Posterior cingulate gyrus (tissue), 11 donors: ENCODE results near the gene WDR90.

Source experiments
- DNase-seq, 10 donors: peaks; one replicate each; pipeline versions ENCODE4 v3.0.0 to v3.0.0-alpha.2; 2020 to 2021; ENCODE audit warnings: mixed read lengths in 3 of 10
- intact Hi-C: fragments of 100-400 bp; cut with DNase I; formaldehyde crosslinking; loops from one replicate; pipeline ENCODE4 v1.15.1; 2023

The WDR90 gene

DNA sequence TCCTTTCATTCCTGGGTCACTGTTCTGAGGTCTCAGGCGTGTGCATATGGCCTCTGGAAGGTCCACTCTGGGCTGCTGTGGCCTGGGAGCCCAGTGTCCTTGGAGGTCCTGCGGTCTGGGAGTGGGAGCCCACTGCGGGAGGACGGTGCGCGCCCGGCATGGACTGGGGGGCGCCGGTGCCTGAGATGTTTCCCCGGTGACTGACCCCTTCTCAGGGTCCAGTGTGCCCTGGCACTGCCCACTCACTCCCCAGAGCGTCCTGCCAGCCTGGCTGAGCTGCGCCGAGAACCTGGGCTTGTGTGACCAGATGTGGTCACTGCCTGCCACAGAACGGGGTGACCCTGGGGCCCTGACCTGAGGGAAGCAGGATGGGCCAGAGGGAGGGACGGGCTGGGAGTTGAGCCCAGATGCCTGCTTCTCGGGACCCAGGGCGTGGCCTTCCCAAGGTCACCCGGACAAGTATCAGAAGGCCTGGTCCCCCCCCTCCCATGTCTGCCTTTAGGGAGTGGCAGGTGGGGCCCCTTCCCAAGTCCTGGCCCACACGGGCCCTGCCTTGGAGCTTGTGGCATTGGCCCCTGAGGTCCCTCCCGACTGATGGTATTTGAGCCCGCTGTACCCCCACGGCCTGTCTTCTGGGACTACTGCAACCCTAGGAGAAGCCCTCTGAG, 25.2 kb downstream of the WDR90 start:
- intact Hi-C loops, result no loop called here
- no peak for DNase-seq

DNA sequence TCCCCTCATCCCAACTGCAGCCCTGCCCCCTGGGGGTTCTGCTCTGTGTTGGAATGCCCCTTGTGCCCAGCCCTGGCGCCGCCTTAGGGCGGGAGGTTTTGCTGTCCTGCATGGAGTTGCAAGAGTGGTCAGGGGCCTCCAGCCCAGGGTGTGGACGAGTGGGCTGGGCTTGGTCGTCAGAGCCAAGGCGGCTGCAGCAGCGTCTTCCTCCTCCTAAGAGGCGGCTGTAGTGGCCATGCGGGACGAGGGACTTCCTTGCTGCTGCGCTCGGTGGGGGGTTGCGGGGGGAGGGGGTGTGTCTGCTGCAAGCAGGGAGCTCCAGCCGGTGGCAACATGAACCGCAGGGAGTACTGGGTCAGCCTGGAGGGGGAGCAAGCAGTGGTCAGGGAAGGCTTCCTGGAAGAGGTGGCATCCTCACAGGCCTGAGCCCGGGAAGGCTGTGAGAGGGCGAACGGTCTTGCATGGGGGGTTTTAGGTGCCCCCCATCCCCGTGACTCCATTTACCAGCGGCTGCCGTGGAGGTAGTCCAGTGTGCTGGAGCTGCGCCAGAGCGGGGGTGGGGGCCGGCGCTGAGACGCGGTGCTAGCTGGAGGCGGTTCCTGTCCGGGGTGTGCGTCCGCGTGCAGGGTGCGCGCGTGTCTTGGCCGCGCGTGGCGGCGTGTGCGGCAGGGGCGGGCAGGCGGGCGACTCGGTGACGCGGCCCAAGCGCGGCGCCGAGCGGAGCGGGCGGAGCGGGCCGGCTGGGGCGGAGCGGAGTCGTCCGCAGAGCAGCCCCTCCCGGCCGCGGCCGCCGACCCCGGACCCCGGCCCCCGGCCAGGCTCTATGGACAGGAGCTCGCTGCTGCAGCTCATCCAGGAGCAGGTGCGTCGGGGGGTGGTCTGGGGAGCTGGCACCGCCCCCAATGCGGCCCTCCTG, 26.1 kb downstream of the WDR90 start, which contains the start of gene RHBDL1:
TSS of gene RHBDL1 (plus strand) at position 704 of the 916 bp plus-strand sequence. CDS start at position 824, 120 bp downstream.
- peak in 9 of 10 donors; percentile 45 to 94 (median 60) for DNase-seq
- intact Hi-C loops, result no loop called here

DNA sequence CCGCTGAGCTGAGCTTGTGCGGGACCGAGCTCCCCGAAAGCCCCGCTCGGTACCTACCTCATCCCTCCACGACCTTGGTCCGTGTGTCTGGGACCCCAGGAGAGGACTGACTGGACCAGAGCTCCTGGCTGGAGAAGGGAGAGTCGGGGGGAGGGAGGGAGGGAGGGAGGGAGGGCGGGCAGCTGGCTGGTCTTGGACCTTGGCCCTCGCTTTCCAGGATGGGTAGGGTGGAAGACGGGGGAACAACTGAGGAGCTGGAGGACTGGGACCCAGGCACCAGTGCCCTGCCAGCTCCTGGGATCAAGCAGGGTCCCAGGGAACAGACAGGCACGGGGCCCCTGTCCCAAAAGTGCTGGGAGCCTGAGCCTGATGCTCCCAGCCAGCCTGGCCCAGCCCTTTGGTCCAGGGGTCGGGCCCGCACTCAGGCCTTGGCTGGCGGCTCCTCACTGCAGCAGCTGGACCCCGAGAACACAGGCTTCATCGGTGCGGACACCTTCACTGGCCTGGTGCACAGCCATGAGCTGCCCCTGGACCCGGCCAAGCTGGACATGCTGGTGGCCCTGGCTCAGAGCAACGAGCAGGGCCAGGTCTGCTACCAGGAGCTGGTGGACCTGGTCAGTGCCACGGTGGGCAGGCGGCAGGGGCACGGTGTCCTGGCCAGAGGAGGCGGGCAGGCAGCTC, 26.9 kb downstream of the WDR90 start:
- no peak for DNase-seq
- intact Hi-C loops, result no loop called here

DNA sequence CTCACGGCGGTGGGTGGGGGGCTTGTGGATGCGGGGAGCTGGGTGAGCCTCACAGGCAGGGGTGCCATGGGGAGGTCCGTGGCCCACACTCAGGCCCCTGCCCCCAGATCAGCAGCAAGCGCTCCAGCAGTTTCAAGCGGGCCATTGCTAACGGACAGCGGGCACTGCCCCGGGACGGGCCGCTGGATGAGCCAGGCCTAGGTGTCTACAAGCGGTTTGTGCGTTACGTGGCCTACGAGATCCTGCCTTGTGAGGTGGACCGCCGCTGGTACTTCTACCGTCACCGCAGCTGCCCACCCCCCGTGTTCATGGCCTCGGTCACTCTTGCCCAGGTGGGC, 27.4 kb downstream of the WDR90 start:
- intact Hi-C loops, result no loop called here
- DNase-seq, result no peak

DNA sequence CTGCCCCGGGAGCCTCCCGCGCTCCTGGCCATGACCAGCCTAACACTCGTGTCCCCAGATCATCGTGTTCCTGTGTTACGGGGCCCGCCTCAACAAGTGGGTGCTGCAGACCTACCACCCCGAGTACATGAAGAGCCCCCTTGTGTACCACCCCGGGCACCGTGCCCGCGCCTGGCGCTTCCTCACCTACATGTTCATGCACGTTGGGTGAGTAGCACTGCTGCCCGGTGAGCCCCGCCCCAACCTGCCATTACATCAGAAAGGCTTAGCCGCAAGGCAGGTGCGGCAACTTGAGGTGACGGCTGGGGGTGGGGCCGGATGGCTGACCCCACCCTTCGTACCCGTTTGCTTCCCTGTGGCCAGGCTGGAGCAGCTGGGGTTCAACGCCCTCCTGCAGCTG, 27.7 kb downstream of the WDR90 start:
- peak in 1 of 10 donors; percentile 69 for DNase-seq
- intact Hi-C loops, result no loop called here

DNA sequence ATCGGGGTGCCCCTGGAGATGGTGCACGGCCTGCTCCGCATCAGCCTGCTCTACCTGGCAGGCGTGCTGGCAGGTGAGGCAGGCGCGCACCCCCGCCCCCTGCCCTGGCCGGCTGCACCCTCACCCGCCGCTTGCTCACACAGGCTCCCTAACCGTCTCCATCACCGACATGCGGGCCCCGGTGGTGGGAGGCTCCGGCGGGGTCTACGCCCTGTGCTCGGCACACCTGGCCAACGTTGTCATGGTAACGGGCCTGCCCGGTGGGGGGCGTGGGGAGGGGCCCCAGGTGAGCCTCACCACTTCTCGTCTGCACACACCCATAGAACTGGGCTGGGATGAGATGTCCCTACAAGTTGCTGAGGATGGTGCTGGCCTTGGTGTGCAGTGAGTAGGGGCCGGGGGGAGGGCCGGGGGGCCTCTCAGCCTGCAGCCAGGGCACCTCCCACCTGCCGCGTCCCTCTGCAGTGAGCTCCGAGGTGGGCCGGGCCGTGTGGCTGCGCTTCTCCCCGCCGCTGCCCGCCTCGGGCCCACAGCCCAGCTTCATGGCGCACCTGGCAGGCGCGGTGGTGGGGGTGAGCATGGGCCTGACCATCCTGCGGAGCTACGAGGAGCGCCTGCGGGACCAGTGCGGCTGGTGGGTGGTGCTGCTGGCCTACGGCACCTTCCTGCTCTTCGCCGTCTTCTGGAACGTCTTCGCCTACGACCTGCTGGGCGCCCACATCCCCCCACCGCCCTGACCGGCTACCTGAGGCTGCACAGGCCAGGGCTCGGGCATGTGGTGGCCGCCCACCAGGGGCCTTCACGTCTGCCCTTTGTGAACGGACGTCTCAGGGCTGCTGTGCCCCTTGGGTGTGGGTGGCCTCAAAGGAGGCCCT, 28.4 kb downstream of the WDR90 start:
- DNase-seq, result no peak
- intact Hi-C loops, result no loop called here

DNA sequence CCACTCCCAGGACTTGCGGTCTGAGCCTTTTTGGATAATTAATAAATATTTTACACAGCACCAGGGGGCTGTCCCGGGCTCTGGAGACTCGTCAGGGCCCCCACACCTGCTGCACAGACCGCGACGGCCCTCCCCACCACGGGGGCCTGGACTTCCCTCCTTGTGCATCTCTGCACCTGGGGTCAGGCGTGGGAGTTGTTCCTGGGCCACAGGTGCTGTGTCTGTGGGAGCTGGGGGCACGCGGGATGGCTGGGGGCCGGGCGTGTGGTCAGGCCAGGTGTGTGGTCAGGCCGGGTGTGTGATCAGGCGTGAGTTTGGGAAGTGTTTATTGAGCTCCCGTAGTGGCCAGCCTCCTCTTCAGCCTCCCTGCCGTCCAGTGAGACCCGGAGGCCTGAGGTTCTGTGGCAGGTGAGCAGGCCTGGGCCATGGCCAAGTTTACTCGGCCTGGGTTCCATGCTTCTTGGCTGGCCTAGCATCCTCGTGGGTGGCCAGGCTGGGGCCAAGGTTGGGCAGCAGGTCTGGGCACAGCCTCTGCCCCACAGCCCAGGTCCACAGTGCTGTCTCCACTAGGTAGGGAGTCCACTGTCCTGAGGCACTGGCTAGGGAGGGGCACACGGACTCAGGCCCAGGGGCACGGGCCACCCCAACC, 29.2 kb downstream of the WDR90 start:
- intact Hi-C loops, result no loop called here
- no peak for DNase-seq

DNA sequence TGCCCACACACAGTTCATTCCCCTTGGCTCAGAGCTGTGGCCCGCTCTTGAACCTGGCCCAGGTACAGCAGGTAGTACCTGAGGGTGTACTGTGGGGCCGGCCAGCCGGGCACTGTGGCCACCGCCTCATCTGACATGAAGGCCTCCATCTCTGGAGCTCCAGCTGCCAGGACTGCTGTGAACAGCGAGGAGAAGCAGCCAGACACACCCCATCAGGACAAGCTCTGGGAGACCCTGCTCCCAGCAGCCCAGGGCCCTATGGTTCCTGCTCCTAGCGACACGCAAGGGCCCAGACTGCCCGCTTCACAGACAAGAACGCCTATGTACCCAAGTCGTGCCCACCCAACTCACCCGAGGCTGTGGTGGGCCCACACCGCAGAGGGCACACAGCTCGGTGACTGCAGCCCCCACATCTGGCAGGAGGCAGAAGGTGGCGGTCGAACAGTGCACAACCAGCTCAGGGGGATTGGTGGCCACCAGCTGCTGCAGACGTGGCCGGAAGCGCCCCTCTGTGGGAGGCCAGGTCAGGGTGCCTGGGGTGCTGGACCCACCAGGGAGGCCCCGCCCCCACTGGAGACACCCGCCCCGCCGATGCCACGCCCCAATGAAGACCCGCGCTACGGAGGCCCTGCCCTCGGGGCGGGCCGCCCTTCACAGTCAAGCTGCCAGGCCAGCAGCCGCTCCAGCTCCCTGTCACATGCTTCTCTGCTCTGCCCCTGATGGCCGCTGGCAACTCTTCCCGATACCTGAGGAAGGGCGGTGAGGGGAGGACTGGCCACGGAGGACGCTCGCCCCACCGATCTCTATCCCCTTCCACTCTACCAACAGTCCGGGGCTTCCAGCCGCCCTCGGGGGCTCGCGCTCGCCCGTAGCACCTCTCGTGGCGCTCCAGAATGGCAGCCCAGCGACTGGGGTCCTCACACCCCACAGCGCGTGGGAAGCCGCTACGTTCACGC, 30.0 kb downstream of the WDR90 start:
- intact Hi-C loops, result no loop called here
- DNase-seq, result peak in 5 of 10 donors; percentile 40 to 92 (median 43)

DNA sequence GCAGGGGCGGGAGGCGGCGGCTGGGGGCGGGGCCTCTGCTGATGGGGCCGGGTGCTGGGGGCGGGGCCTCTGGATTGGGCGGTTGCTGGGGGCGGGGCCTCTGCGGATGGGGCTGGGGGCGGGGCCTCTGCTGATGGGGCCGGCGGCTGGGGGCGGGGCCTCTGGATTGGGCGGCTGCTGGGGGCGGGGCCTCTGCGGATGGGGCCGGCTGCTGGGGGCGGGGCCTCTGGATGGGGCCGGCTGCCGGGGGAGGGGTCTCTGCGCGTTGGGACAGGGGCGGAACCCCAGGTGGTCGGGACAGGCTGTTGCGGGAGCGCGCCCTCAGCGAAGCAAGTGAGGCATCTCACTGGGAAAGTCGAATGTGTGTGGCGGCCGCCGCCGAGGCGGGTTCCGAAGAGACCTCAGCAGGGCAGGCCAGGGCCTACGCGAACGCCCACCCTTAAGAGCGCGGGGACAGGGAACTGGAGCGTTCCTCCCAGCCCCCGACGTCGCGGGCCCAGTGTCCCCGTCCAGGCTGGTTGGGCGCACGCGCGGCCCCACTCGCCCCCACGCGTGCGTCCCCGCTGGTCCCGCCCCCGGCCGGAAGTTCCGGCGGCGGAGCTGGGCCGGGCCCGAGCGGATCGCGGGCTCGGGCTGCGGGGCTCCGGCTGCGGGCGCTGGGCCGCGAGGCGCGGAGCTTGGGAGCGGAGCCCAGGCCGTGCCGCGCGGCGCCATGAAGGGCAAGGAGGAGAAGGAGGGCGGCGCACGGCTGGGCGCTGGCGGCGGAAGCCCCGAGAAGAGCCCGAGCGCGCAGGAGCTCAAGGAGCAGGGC, 30.9 kb downstream of the WDR90 start, which contains the start of gene STUB1:
TSS of gene STUB1 (plus strand) at position 597 of the 811 bp plus-strand sequence. CDS start at position 713, 116 bp downstream.
- intact Hi-C loops, result no loop called here
- DNase-seq, result peak; percentile 70 to 97 (median 82)

DNA sequence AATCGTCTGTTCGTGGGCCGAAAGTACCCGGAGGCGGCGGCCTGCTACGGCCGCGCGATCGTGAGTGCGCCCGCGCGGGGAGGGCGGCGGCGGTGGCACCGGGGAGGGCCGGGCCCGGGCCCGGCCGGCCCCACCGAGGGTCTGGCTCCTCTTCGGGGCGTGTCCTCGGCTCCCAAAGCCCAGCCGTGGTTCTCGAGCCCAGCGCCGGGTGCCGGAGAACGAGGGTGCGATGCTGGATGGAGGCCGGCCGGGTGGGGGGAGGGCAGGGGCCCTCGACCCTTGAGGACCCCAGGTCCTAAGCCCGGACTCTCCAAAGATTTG, 31.4 kb downstream of the WDR90 start:
- DNase-seq, result no peak
- intact Hi-C loops, result no loop called here

DNA sequence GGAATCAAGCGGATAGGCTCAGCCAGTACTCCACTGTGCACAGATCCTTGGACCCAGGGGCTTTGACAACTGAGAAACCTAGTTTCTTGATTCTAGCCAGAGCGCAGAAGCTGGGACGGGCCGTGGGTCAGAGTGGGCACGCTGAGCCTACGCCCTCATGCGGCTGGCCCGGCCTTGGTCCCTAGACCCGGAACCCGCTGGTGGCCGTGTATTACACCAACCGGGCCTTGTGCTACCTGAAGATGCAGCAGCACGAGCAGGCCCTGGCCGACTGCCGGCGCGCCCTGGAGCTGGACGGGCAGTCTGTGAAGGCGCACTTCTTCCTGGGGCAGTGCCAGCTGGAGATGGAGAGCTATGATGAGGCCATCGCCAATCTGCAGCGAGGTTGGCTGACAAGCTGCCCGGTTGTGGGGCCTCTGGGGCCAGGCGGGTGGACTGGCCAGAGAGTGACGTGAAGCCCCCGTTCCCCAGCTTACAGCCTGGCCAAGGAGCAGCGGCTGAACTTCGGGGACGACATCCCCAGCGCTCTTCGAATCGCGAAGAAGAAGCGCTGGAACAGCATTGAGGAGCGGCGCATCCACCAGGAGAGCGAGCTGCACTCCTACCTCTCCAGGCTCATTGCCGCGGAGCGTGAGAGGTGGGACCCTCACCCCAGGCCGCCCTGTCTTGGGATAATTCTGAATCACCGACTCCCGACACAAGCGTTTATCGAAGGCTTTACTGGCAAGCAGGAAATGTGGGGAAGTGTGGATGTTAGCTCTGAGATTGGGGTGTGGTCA, 32.0 kb downstream of the WDR90 start:
- peak in 1 of 10 donors; percentile 75 for DNase-seq
- intact Hi-C loops, result no loop called here

DNA sequence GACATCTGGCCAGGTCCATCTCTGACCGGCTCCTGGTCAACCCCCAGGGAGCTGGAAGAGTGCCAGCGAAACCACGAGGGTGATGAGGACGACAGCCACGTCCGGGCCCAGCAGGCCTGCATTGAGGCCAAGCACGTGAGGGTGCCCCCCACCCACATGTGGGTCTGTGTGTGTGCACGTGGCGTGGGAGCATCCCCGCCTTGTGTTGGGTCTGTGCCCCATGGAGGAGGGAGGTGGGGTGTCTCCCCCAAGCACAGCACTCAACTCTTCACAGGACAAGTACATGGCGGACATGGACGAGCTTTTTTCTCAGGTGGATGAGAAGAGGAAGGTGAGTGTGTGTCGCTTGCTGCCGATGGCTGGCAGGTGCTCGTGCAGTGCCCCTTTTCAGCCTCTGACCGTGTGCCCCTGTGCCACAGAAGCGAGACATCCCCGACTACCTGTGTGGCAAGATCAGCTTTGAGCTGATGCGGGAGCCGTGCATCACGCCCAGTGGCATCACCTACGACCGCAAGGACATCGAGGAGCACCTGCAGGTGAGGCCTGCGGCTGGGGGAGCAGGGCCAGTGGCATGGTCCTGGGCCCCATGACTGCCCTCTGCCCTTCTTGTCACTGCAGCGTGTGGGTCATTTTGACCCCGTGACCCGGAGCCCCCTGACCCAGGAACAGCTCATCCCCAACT, 32.7 kb downstream of the WDR90 start:
- no peak for DNase-seq
- intact Hi-C loops, result no loop called here

DNA sequence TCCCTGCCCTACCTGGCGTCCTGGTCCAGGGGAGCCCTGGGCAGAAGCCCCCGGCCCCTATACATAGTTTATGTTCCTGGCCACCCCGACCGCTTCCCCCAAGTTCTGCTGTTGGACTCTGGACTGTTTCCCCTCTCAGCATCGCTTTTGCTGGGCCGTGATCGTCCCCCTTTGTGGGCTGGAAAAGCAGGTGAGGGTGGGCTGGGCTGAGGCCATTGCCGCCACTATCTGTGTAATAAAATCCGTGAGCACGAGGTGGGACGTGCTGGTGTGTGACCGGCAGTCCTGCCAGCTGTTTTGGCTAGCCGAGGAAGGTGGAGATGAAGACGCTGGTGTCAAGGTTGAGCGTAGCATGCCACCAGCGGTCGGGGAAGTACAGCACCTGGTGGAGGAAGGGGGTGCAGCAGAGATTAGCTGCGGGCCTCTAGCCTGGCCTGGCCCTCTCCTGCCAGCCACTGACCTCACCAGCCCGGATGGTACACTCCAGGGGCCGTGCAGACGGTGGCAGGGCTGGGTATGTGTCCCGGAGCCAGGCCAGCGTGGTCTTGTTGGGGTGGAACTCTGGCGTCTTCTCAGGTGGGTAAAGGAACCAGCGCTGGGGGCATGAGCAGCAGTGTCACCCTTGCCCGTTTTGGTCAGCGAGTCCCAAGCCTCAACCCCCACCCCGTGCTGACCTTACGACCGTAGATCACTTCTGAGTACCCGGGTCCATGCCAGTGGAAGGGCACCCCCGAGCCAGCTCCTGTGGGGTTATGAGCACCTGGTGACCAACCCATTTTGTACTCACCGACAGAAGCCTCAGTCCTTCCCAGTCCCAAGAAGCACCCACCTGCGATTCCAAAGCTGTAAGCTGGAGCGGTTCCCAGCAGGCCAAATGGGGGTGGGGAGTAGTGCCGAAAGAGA, 33.6 kb downstream of the WDR90 start:
- intact Hi-C loops, result no loop called here
- no peak for DNase-seq

DNA sequence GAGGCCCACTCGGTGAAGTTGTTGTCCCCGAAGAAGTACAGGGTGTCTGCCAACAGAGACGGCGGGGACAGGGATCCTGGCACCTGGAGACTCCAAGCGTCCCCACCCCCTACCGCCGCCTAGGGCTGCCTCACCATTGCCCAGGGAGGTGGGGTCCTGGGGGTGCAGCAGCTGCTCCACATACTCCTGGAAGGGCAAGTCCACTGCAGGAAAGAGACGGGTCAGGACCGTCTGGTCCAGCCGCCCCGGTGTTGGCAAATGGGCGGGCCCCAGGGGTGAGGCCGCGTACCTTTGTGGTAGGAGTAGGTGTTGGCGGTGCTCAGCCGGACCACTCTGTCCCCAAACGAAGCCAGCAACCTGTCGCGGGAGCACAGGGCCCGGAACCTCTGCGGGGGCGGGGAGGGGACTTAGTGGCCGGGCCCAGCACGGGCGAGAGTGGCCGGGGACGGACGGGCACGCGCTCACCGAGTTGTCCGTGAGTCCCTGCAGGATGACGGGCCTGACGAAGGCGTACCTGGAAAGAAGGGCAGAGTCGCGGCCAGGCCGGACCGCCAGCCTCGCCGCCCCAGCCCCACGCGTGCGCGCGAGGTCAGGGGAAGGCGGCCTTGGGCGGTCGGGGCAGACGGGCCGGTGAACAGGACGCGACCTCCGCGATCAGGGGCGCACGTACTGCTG, 34.4 kb downstream of the WDR90 start:
- intact Hi-C loops, result no loop called here
- no peak for DNase-seq
